Measurements from ENCODE around the gene C19orf53.
"Not testable (repeated sequence)": the region's sequence is repeated elsewhere in the genome, so short reads cannot be mapped to it uniquely, and the experiment has no call there.

Gene C19orf53

DNA sequence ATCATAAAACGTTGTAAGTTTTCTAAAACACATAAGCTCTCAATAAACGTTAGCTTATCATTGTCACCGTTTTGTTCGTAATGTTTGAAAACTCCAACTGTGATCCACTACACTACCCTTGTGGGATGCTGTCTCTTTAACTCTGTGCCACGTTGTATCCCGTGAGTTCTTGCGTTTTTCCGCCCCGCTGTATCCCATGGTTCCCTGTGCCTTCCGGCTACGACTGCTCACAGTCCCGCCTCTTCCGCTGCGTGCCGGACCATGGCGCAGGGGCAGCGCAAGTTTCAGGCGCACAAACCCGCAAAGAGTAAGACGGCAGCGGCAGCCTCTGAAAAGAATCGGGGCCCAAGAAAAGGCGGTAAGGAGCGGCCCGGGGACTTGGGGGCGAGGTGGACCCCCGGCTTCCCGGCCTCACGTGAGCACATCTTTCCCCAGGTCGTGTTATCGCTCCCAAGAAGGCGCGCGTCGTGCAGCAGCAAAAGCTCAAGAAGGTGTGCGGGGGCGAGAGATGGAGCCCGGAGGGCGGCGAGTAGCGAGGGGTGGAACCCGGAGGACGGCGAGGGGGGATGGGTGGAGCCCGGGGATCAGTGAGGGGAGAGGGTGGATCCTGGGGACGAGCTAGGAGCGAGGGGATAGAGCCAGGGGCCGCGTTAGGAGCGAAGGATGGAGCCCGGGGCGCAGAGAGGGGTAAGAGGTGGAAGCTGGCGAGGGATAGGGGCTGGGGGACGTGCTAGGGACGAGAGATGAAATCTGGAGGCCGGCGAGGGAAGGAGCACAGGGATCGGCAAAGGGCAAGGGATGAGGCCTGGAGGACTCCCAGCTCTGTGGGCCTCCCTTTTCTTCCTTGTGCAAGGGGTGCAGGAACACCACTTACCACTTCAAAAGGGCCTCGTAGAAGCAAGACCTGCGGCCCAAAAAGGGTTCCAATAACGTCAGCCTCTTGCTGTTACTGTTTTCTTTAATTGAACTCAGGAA lies at the start of gene C19orf53:
Gene C19orf53, plus strand, starts transcription at position 240 of the 975 bp plus-strand sequence. Its CDS starts 22 bp downstream, at position 262.
- DNase-seq = peak; percentile 90

- DNase-seq = no peak
These were observed 47.9 kb upstream of the C19orf53 start for GRCh38 chr19:13726323-13726722.

- DNase-seq = no peak
These were observed 46.5 kb upstream of the C19orf53 start for GRCh38 chr19:13727798-13728197.

DNA sequence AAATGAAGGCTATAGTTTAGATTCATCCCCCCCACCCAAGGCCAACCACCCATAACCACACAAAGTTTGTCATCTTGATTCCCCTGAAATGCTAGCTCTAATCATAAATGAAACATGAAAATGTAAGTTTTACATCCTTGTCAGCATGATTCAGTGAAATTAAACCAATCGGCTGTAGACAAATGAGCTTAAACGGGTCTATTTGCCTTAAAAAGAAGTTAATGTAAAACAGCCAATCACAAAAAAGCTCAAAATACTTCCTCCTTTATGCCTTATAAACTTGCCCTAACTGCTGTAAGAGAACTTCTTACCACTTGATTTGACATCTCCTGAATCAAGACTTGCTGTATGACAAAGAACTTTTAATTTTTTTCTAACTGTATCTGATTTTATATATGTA lies 44.4 kb upstream of the C19orf53 start:
- DNase-seq = no peak

DNA sequence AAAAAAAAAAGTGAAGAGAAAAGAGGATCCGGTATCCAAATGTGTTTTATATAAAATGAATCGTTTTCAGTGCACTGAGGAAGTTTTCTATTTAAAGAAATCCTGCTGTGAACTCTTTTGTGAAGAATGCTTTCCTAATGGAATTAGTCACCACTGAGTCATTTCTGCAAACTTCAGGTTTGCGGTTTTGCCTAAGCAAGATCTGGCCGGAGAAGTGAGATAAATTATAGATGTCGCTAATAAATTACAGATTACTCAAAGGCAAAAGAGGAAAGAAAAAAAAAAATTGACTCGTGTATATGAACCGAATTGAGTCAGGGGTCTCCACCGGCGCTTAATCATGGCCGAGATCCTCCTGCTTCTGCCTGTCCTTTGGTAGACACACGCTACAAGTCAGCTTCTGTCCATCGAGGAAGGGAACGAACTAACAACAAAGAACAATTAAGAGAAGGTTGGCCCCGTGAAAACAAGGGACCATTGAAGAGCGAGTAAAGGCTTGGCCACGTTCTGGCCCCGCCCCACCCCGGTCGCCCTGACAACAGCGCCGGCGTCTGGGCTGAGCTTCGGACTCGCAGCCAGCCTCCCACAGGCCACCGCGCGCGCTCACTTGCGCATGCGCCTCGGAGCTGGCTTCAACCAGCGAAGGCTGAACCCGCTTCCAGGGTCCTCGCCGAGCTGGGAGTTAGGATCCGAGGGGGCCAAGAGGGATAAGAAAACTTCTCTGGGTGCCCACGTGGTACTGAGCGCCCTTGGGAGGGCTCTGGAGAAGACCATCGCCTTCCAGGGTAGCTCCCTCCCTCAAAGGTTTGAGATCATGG lies 42.9 kb upstream of the C19orf53 start:
- DNase-seq = peak; percentile 96

- no peak for DNase-seq
These were observed 41.9 kb upstream of the C19orf53 start for GRCh38 chr19:13732337-13732736.

GRCh38 chr19:13734751-13735150 lies 39.5 kb upstream of the C19orf53 start:
- no peak for DNase-seq

GRCh38 chr19:13738073-13738472 lies 36.2 kb upstream of the C19orf53 start:
- no peak for DNase-seq

DNA sequence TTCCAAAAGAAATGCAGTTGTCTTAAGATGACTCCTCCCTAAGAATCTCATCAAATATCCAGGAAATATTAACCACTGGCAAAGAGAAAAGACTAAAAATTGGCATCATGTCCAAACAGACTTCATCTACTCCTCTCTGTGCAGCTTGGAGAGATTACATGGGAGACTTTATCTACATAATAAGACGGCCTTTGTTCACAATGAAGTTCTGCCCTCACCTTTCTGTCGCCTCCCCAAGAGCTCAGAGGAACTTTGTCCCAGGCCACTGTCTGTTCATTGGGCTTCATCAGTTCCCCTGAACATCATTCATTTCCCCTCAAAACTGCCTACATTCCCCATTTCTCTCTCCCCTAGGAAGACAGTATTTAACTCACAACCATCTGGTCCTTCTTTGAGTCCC lies 32.4 kb upstream of the C19orf53 start:
- no peak for DNase-seq

- no peak for DNase-seq
These were observed 31.5 kb upstream of the C19orf53 start for GRCh38 chr19:13742756-13743155.

DNA sequence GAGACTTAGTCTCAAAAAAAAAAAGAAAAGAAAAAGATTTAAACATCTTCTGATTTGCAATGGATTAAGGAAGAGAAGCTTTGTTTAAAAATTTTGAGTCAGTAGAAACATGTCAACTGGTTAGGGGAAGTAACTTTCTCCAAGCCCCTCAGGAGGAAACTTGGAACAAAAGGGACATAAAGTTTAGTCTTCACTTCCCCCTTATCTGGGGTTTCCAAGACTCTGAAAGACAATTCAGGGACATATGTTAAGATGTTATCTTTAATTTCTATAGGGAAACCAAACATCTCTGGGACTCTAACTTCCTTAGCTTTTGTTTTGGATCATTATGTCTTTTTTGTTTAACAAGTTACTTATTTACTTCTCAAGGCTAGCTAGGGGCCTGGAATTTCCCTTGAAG lies 30.1 kb upstream of the C19orf53 start:
- no peak for DNase-seq

DNA sequence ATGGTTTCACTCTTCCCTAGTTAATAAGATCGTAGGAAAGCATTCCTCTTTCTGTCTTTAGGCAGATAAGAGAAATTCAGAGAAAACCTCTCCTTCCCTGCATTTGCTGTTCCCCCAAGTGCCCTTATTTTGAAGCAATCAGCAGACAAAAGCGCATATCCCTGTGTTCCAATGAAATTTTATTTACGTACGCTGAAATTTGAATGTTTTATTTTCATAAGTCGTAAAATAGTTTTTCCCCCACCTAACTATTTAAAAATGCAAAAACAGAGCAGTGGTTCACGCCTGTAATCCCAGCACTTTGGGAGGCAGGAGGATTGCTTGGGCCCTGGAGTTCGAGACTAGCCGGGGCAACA lies 27.2 kb upstream of the C19orf53 start:
- no peak for DNase-seq

- DNase-seq = no peak
These were observed 26.0 kb upstream of the C19orf53 start for GRCh38 chr19:13748169-13748828.

DNA sequence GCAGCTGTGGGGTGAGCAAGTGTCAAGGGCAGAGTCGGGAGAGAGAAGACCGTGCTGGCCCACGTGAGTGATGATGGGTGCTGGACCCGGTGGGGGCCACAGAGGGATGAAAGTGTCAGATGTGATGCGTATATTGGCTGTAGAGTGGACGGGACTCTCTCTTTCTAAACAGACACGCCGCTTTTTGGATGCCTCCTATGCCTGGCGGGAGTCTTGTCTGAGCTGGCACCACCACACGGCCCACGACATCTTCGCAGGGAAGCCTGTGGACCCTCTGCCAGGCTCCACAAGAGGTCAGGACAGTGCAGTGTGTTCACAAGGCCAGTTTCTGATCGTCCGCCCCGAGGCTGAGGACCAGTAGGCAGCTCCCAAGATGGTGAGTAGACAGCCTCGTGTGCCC lies 22.8 kb upstream of the C19orf53 start:
- no peak for DNase-seq

- not testable (repeated sequence) for DNase-seq
These were observed 20.6 kb upstream of the C19orf53 start for GRCh38 chr19:13753622-13754021.

DNA sequence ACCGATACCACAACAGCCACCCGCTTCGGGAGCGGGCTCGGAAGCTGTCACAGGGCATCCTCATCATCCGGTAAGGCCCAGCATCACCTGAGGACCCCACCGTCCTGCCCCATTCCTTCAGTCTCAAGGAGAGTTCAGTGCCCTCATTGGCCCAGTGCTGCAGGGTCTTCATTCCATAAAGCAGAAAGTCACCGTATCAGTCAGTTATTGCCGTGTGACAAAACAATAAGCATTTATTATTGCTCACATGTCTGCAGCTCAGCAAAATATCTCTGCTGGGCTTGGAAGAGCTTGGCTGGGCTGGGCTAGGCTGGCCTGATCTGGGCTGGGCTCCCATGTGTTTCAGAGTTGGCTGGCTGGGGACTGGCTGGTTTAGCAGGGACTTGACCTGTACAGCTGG lies 18.0 kb upstream of the C19orf53 start:
- no peak for DNase-seq

DNA sequence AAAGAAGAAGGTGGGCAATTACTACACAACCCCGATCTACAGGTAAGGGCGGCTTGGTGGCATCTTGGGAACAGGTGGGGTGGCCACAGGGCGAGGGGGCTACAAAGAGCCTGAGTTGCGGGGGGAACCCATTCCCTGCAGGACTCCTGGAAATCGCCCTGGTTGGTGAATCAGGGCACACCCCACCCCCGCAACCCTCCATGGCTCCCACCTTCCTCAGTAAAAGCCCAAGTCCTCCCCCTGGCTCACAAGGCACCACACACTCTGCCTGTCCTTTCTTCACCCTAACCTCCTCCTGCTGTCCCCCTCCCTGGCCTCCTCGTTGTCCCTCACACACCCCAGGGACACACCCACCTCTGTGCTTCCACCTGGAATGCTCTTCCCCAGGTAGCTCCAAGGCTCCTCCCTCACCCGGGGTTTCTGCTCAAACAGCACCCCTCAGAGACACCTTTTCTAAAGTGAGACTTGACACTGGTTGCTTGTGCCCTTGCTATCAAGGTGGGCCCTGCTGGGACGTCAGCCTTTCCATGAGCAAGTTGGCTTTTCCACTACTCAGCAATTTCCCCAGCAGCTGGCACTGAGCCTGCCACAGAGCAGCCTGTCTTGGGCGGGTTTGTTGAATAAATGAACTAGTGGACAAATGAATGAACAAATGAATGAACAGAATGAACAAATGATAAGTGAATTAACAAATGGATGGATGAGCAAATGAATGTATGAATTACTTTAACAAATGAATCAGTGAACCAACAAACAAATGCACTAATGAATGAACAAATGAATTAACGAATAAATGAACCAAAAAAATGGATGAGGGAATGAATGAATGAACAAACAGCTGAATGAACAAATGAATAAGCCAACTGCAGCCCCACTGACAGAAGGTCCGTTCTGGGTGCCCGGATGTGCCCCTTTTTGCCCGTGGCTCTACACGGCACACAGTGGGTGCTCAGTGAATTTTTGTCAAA lies 16.2 kb upstream of the C19orf53 start:
- no peak for DNase-seq

DNA sequence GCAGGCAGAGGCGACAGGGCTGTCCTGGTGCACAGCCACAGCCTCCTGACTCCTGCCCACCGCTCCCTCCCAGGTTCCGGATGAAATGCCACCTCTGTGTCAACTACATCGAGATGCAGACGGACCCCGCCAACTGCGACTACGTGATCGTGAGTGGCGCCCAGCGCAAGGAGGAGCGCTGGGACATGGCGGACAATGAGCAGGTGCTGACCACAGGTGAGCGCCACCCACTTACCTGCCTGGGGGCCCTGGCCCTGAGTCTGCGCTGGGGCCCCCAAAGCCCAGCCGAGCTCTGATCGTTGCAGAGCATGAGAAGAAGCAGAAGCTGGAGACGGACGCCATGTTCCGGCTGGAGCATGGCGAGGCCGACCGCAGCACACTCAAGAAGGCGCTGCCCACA lies 15.5 kb upstream of the C19orf53 start:
- no peak for DNase-seq

DNA sequence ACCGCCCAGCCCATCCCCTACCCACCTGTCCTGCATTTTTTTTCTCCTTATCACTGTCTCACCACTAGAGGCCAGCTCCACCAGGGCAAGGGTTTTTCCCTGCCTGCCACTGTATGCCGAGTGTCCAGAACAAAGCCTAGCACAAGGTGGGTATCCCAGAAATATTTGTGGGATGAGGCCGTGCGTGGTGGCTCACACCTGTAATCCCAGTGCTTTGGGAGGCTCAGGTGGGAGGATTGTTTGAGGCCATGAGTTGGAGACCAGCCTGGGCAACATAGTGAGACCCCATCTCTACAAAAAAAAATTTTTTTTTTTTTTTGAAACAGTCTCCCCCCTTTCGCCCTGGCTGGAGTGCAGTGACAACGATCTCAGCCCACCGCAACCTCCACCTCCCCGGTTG lies 12.8 kb upstream of the C19orf53 start:
- no peak for DNase-seq

DNA sequence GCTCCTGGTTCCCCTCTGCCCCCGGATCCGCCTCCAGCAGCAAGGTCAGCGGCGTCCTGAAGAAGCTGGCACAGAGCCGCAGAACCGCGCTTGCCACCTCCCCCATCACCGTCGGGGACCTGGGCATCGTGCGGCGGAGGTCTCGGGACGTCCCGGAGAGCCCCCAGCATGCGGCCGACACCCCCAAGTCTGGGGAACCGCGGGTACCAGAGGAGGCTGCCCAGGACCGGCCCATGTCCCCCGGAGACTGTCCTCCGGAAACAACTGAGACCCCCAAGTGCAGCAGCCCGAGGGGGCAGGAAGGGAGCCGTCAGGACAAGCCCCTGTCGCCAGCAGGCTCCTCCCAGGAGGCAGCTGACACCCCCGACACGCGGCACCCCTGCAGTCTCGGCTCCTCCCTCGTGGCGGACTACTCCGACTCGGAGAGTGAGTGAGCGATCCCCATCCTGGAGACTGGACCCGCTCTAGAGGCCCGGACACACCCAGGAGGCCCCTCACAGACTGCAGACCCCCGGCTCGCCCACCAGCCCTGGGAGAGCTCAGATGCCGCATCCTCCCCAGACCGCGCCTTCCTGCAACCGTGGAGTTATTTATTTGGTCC lies 11.5 kb upstream of the C19orf53 start:
- DNase-seq = no peak

- DNase-seq = no peak
These were observed 11.0 kb upstream of the C19orf53 start for GRCh38 chr19:13763265-13763664.
